ENCODE results near the gene CCR5. TPM values are rescaled to one million over a fixed set of nuclear protein-coding genes. Genes with fewer than 3 reads are reported as not detected.

CCR5 gene
- total and polyA plus RNA-seq, 4 donors: 0.06 to 0.75 (median 0.37) TPM

- no peak for DNase-seq (ENCODE audit: low spot score)
- Histone ChIP-seq H3K9ac (ENCODE audit: low read depth in 1 of 2, low read length in 2 of 2) (no peak overlapping the region), H3K4me3 (ENCODE audit: low read depth in 1 of 3, low read length in 3 of 3) (no peak overlapping the region), H3K9me3 (ENCODE audit: control insufficient read depth in 4 of 4, low read length in 3 of 4) (no peaks in the 10 kb centered on the region), H3K27me3 (ENCODE audit: control insufficient read depth in 4 of 4, insufficient read depth in 4 of 4, low read length in 3 of 4) (no peaks in the 10 kb centered on the region), H3K4me1 (ENCODE audit: control insufficient read depth in 4 of 4, insufficient read depth in 4 of 4, low read length in 3 of 4) (peaks cover 0 to 3% (median 0%) of the 10 kb centered on the region in 4 donors), H3K27ac (ENCODE audit: low read depth in 1 of 2, low read length in 2 of 2) (no peak overlapping the region), H3K36me3 (ENCODE audit: control insufficient read depth in 4 of 4, insufficient read depth in 3 of 4, low read depth in 1 of 4, low read length in 3 of 4) (no peaks in the 10 kb centered on the region)
- TF ChIP-seq HNF4A (conservative IDR thresholded peaks at IDR 0.05): no peak
- no peak for TF ChIP-seq FOXA2 (IDR thresholded peaks at IDR 0.05)
- no peak for TF ChIP-seq YY1 (IDR thresholded peaks at IDR 0.05)
- no peak for TF ChIP-seq JUND (IDR thresholded peaks at IDR 0.05)
- TF ChIP-seq RAD21 (IDR thresholded peaks at IDR 0.05): no peak
- TF ChIP-seq EGR1 (IDR thresholded peaks at IDR 0.05; ENCODE audit: low read depth in 2 of 2): no peak
- no peak for TF ChIP-seq SP1 (IDR thresholded peaks at IDR 0.05)
- no peak for TF ChIP-seq ZBTB33 (IDR thresholded peaks at IDR 0.05)
- no peak for TF ChIP-seq TAF1 (conservative IDR thresholded peaks at IDR 0.05)
- TF ChIP-seq RXRA (IDR thresholded peaks at IDR 0.05): no peak
- no peak for TF ChIP-seq CTCF (IDR thresholded peaks at IDR 0.05; ENCODE audit: low read depth, low read length, missing input control)
- TF ChIP-seq FOXA1 (IDR thresholded peaks at IDR 0.05): no peak
- no peak for TF ChIP-seq HNF4G (IDR thresholded peaks at IDR 0.05)
- TF ChIP-seq ATF3 (IDR thresholded peaks at IDR 0.05): no peak
- no peak for TF ChIP-seq MAX (IDR thresholded peaks at IDR 0.05)
- no peak for TF ChIP-seq GABPA (IDR thresholded peaks at IDR 0.05 in 1 of 2, conservative IDR thresholded peaks at IDR 0.05 in 1 of 2)
- TF ChIP-seq REST (IDR thresholded peaks at IDR 0.05): no peak
- TF ChIP-seq NR2F2 (IDR thresholded peaks at IDR 0.05): no peak
- WGBS: 75% methylated on average over 8 of the region's 8 CpGs
These were observed 9.1 kb upstream of the CCR5 start for GRCh38 chr3:46361408-46362283.
